ENCODE measurements around the gene CD48. TPM values are rescaled to one million over a fixed set of nuclear protein-coding genes. Genes with fewer than 3 reads are reported as not detected.

Gene CD48
- polyA plus RNA-seq, 1 of the 3 experiments (the other 2 are of a cell fraction): not detected

DNA sequence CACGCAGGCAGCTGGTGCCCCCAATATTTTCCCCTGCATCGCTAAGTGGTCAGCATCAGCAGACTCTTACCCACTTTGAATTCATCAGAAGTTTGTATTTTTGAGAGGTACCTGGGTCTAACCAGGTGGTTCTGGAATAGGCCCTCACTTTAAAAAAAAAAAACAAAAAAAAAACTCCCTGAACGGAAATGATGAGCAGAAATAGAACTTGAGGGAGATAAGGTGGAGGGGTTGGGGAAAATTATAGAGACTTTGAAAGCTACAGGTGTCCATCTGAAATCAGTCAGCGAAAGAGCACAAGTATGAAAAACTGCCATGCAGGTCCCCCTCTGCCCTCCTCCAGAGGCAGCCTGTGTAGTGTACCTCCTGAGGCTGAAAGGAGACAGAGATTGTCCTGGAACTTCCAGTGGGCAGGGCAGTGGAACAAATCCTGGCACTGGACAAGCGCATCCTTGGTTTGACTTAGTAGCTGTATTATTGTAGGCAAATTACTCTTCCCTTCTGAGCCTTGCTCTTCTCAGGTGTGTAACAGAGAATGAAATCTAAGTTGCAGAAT, 28.6 kb upstream of the CD48 start:
- ChIA-PET CTCF (no interaction called here), POLR2A (no interaction called here)
- no peaks in the 10 kb centered on the region for H3K9me3 ChIP-seq
- no peak overlapping the region for H3K4me2 ChIP-seq
- no peak for DNase-seq
- H3K9me2 ChIP-seq: no peaks in the 10 kb centered on the region
- H3K27ac ChIP-seq (ENCODE audit: low read depth in 2 of 2, low read length in 1 of 2): no peak overlapping the region
- H3K4me1 ChIP-seq (ENCODE audit: control insufficient read depth in 1 of 2, insufficient read depth in 2 of 2, low read depth in 1 of 2, low read length in 1 of 2): no peaks in the 10 kb centered on the region
- no peak overlapping the region for H3K9ac ChIP-seq
- TF ChIP-seq RFX5 (IDR thresholded peaks at IDR 0.05; ENCODE audit: low read length) (no peak), RCOR1 (IDR thresholded peaks at IDR 0.05; ENCODE audit: low read length) (no peak), SIN3A (IDR thresholded peaks at IDR 0.05; ENCODE audit: borderline replicate concordance, low read depth, low read length) (no peak), NFIC (IDR thresholded peaks at IDR 0.05; ENCODE audit: borderline replicate concordance) (no peak), IRF3 (IDR thresholded peaks at IDR 0.05; ENCODE audit: low read depth, low read length) (no peak), TEAD4 (IDR thresholded peaks at IDR 0.05; ENCODE audit: borderline replicate concordance, insufficient read depth) (no peak), JUND (IDR thresholded peaks at IDR 0.05) (no peak), NRF1 (IDR thresholded peaks at IDR 0.05; ENCODE audit: low read depth, low read length) (no peak), FOSL2 (IDR thresholded peaks at IDR 0.05; ENCODE audit: borderline replicate concordance, low read depth) (no peak), FOXJ3 (CRISPR knock-in tag; IDR thresholded peaks at IDR 0.05) (no peak), FOXM1 (IDR thresholded peaks at IDR 0.05; ENCODE audit: low read depth) (no peak), EP300 (IDR thresholded peaks at IDR 0.05; ENCODE audit: borderline replicate concordance in 1 of 2, low read depth in 1 of 2, low read length in 1 of 2) (no peak), MXI1 (IDR thresholded peaks at IDR 0.05; ENCODE audit: low read depth, low read length) (no peak), MEF2A (IDR thresholded peaks at IDR 0.05; ENCODE audit: borderline replicate concordance, low read depth) (no peak), RXRA (IDR thresholded peaks at IDR 0.05; ENCODE audit: borderline replicate concordance, low read depth) (no peak), YY1 (IDR thresholded peaks at IDR 0.05; ENCODE audit: low read depth) (no peak), POLR2AphosphoS5 (IDR thresholded peaks at IDR 0.05; ENCODE audit: low read depth, low read length) (no peak), REST (IDR thresholded peaks at IDR 0.05; ENCODE audit: low read depth, low read length) (no peak)
- TF ChIP-seq, protein P1, sequence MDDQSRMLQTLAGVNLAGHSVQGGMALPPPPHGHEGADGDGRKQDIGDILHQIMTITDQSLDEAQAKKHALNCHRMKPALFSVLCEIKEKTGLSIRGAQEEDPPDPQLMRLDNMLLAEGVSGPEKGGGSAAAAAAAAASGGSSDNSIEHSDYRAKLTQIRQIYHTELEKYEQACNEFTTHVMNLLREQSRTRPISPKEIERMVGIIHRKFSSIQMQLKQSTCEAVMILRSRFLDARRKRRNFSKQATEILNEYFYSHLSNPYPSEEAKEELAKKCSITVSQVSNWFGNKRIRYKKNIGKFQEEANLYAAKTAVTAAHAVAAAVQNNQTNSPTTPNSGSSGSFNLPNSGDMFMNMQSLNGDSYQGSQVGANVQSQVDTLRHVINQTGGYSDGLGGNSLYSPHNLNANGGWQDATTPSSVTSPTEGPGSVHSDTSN (IDR thresholded peaks at IDR 0.05): no peak
- TF ChIP-seq, protein P2, sequence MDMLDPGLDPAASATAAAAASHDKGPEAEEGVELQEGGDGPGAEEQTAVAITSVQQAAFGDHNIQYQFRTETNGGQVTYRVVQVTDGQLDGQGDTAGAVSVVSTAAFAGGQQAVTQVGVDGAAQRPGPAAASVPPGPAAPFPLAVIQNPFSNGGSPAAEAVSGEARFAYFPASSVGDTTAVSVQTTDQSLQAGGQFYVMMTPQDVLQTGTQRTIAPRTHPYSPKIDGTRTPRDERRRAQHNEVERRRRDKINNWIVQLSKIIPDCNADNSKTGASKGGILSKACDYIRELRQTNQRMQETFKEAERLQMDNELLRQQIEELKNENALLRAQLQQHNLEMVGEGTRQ (IDR thresholded peaks at IDR 0.05; ENCODE audit: borderline replicate concordance, low read depth, low read length): no peak
- H3K27me3 ChIP-seq (ENCODE audit: insufficient read depth): peaks cover 6% of the 10 kb centered on the region; the same call in 1 of the 2 replicates
- no peaks in the 10 kb centered on the region for H3K79me2 ChIP-seq (ENCODE audit: insufficient read depth)
- no peak overlapping the region for H2AFZ ChIP-seq (ENCODE audit: low read depth)
- no peak overlapping the region for H3K4me3 ChIP-seq (ENCODE audit: low read depth in 2 of 2, low read length in 1 of 2)
- no peaks in the 10 kb centered on the region for H3F3A ChIP-seq (replicated peaks; ENCODE audit: insufficient read depth)
- no peaks in the 10 kb centered on the region for H4K20me1 ChIP-seq (ENCODE audit: insufficient read depth)
- no peaks in the 10 kb centered on the region for H3K36me3 ChIP-seq (replicated peaks in 1 of 2; ENCODE audit: control insufficient read depth in 1 of 2, insufficient read depth in 2 of 2, low read length in 1 of 2)
- WGBS (ENCODE audit: low lambda C conversion rate): 11% methylated on average over 5 of the region's 5 CpGs
